Loucy (cell line): Measurements from ENCODE around the gene PMEPA1.

Source experiments
- H2AFZ ChIP-seq: fragments of 200-600 bp; sonication (generic); 2 replicates; pipeline ENCODE4 v1.6.0; 2016; ENCODE audit warnings: antibody characterized with exemption, mild to moderate bottlenecking, low read length, moderate library complexity
- H3F3A ChIP-seq: fragments of 200-600 bp; 2 replicates; pipeline ENCODE4 v1.6.0; 2016; ENCODE audit warnings: antibody characterized with exemption, low read depth, mild to moderate bottlenecking
- H3K27me3 ChIP-seq: fragments of 200-600 bp; sonication (generic); 2 replicates; pipeline ENCODE4 v1.6.1; 2014; ENCODE audit warnings: low read length, mild to moderate bottlenecking; ENCODE audit not compliant: insufficient read depth, poor library complexity, severe bottlenecking
- H3K36me3 ChIP-seq: fragments of 200-600 bp; sonication (generic); 2 replicates; pipeline ENCODE4 v1.6.1; 2016; ENCODE audit warnings: low read length; ENCODE audit not compliant: insufficient read depth
- H3K4me1 ChIP-seq: fragments of 200-600 bp; sonication (generic); 2 replicates; pipeline ENCODE4 v1.5.1; 2014; ENCODE audit warnings: low read length, mild to moderate bottlenecking; ENCODE audit not compliant: insufficient read depth, poor library complexity, severe bottlenecking
- H3K4me2 ChIP-seq: fragments of 200-600 bp; sonication (generic); 2 replicates; pipeline ENCODE4 v1.6.0; 2014; ENCODE audit warnings: antibody characterized with exemption, low read length, low read depth, mild to moderate bottlenecking; ENCODE audit not compliant: poor library complexity, severe bottlenecking
- H3K4me3 ChIP-seq: fragments of 200-600 bp; sonication (generic); 2 replicates; pipeline ENCODE4 v1.5.1; 2014; ENCODE audit warnings: low read length, mild to moderate bottlenecking, mixed read lengths; ENCODE audit not compliant: poor library complexity, severe bottlenecking
- H3K79me2 ChIP-seq: fragments of 200-600 bp; sonication (generic); 2 replicates; pipeline ENCODE4 v1.6.1; 2014; ENCODE audit warnings: low read length; ENCODE audit not compliant: insufficient read depth
- H3K9ac ChIP-seq: fragments of 200-600 bp; sonication (generic); 2 replicates; pipeline ENCODE4 v1.6.0; 2014; ENCODE audit warnings: mild to moderate bottlenecking, low read depth, low read length, moderate library complexity; ENCODE audit not compliant: poor library complexity, severe bottlenecking
- H3K9me2 ChIP-seq: fragments of 200-600 bp; sonication (generic); replicated peaks from 2 replicates; pipeline ENCODE4 v1.6.1; 2016; ENCODE audit warnings: low read depth, low read length, mixed read lengths
- H3K9me3 ChIP-seq: fragments of 200-600 bp; sonication (generic); 2 replicates; pipeline ENCODE4 v1.6.1; 2014; ENCODE audit warnings: mild to moderate bottlenecking, antibody characterized with exemption, low read length, low read depth; ENCODE audit not compliant: insufficient read depth
- H4K20me1 ChIP-seq: fragments of 200-600 bp; sonication (generic); 2 replicates; pipeline ENCODE4 v1.6.0; 2014; ENCODE audit warnings: antibody characterized with exemption, low read length, mild to moderate bottlenecking; ENCODE audit not compliant: insufficient read depth, poor library complexity, severe bottlenecking
- CTCF ChIP-seq: fragments of 200-600 bp; sonication (generic); conservative IDR thresholded peaks from 2 replicates; pipeline ENCODE4 v1.5.1; 2014; ENCODE audit warnings: mild to moderate bottlenecking, antibody characterized with exemption, low read length
- EZH2phosphoT487 ChIP-seq: fragments of 200-600 bp; IDR thresholded peaks from 2 replicates; pipeline ENCODE4 v1.6.1; 2018; ENCODE audit warnings: antibody characterized with exemption, mild to moderate bottlenecking, moderate library complexity, borderline replicate concordance

The PMEPA1 gene

GRCh38 chr20:57672164-57672563 lies 37.7 kb downstream of the PMEPA1 start:
- no peaks in the 10 kb centered on the region for H3K27me3 ChIP-seq
- no peak overlapping the region for H3K4me2 ChIP-seq
- no peaks in the 10 kb centered on the region for H4K20me1 ChIP-seq
- H3K79me2 ChIP-seq, result peaks cover 4% of the 10 kb centered on the region; the same call in 1 of the 2 replicates
- no peaks in the 10 kb centered on the region for H3K9me3 ChIP-seq
- H3K36me3 ChIP-seq, result no peaks in the 10 kb centered on the region
- TF ChIP-seq EZH2phosphoT487, result no peak
- TF ChIP-seq CTCF, result no peak
- H3F3A ChIP-seq, result no peaks in the 10 kb centered on the region
- no peaks in the 10 kb centered on the region for H3K9me2 ChIP-seq
- H3K9ac ChIP-seq, result no peak overlapping the region
- no peak overlapping the region for H2AFZ ChIP-seq
- no peaks in the 10 kb centered on the region for H3K4me1 ChIP-seq
- H3K4me3 ChIP-seq, result no peak overlapping the region

GRCh38 chr20:57671662-57672061 lies 38.2 kb downstream of the PMEPA1 start:
- no peak overlapping the region for H3K9ac ChIP-seq
- H3K79me2 ChIP-seq, result peaks cover 4% of the 10 kb centered on the region; the same call in 1 of the 2 replicates
- no peak for TF ChIP-seq CTCF
- no peak for TF ChIP-seq EZH2phosphoT487
- H4K20me1 ChIP-seq, result no peaks in the 10 kb centered on the region
- H3K9me3 ChIP-seq, result no peaks in the 10 kb centered on the region
- H3F3A ChIP-seq, result no peaks in the 10 kb centered on the region
- no peaks in the 10 kb centered on the region for H3K27me3 ChIP-seq
- H2AFZ ChIP-seq, result no peak overlapping the region
- H3K4me3 ChIP-seq, result no peak overlapping the region
- no peaks in the 10 kb centered on the region for H3K36me3 ChIP-seq
- H3K4me2 ChIP-seq, result no peak overlapping the region
- H3K9me2 ChIP-seq, result no peaks in the 10 kb centered on the region
- H3K4me1 ChIP-seq, result no peaks in the 10 kb centered on the region

GRCh38 chr20:57671072-57671391 lies 38.8 kb downstream of the PMEPA1 start:
- Histone ChIP-seq H4K20me1 (no peaks in the 10 kb centered on the region), H3K4me2 (no peak overlapping the region), H3K36me3 (no peaks in the 10 kb centered on the region), H3K9me3 (no peaks in the 10 kb centered on the region), H2AFZ (no peak overlapping the region), H3K9ac (no peak overlapping the region), H3K9me2 (no peaks in the 10 kb centered on the region), H3F3A (no peaks in the 10 kb centered on the region), H3K4me3 (no peak overlapping the region), H3K79me2 (no peaks in the 10 kb centered on the region; the same call in 1 of the 2 replicates), H3K27me3 (no peaks in the 10 kb centered on the region), H3K4me1 (no peaks in the 10 kb centered on the region)
- TF ChIP-seq CTCF, result no peak
- no peak for TF ChIP-seq EZH2phosphoT487
